Tibial nerve (tissue), 4 donors: ENCODE measurements around the gene BCAP29. TPM values are rescaled to one million over a fixed set of nuclear protein-coding genes. Genes with fewer than 3 reads are reported as not detected.

Experiments
- DNase-seq, 2 donors: peaks; one replicate each; pipeline ENCODE4 v3.0.0-alpha.2; 2019; ENCODE audit warnings: low spot score in 2 of 2
- H3K27ac ChIP-seq, 4 donors: fragments of 200-600 bp; sonication (generic) in 3 of 4; one replicate each; pipeline ENCODE4 v1.5.1; 2017 to 2019; ENCODE audit warnings: mild to moderate bottlenecking in 1 of 4
- H3K27me3 ChIP-seq, 2 donors: fragments of 200-600 bp; sonication (generic) in 1 of 2; one replicate each; pipeline versions ENCODE4 v1.5.1 to v1.6.0; 2017 to 2019
- H3K36me3 ChIP-seq, 3 donors: fragments of 200-600 bp; sonication (generic); one replicate each; pipeline ENCODE4 v1.5.1; 2018 to 2019
- H3K4me1 ChIP-seq, 4 donors: fragments of 200-600 bp; sonication (generic) in 3 of 4; one replicate each; pipeline ENCODE4 v1.5.1; 2017 to 2019
- H3K4me3 ChIP-seq, 4 donors: fragments of 200-600 bp; sonication (generic) in 3 of 4; one replicate each; pipeline ENCODE4 v1.5.1; 2017 to 2019; ENCODE audit warnings: mild to moderate bottlenecking in 1 of 4, moderate library complexity in 1 of 4
- H3K9me3 ChIP-seq, 4 donors: fragments of 200-600 bp; sonication (generic) in 3 of 4; one replicate each; pipeline ENCODE4 v1.5.1; 2017 to 2019
- CTCF ChIP-seq, 5 experiments: fragments of 200-600 bp in 3 of 5; fragments of 450-650 bp in 2 of 5; sonication (generic) in 3 of 5; IDR thresholded peaks; one replicate each; pipeline ENCODE4 v1.5.1; 2016 to 2019; ENCODE audit warnings: antibody characterized with exemption in 5 of 5, mild to moderate bottlenecking in 3 of 5, moderate library complexity in 2 of 5
- EP300 ChIP-seq, 2 donors: sonication (generic); formaldehyde crosslinking; IDR thresholded peaks; one replicate each; pipeline ENCODE4 v1.6.1; 2017; ENCODE audit warnings: antibody characterized with exemption in 2 of 2, mild to moderate bottlenecking in 1 of 2
- POLR2A ChIP-seq, 2 donors: fragments of 450-650 bp; IDR thresholded peaks; one replicate each; pipeline ENCODE4 v1.6.1; 2017; ENCODE audit warnings: antibody characterized with exemption in 2 of 2, mild to moderate bottlenecking in 2 of 2, moderate library complexity in 2 of 2
- WGBS, 2 donors: methylation state at CpG; one replicate each; pipeline ENCODE4 v1.1.5; 2018; 5-methylcytosine and 5-hydroxymethylcytosine counted together
- total RNA-seq, 4 donors: library from RNA; depleted of rRNA; stranded (reverse); fragments of >200 nt; gene quantifications; one replicate each; pipeline ENCODE4 v1.1.0, GENCODE V29; 2016

Gene BCAP29
- total RNA-seq, 4 donors from 2014 or later: 48.9 to 235 (median 121) TPM

GRCh38 chr7:107622894-107623293 lies 42.8 kb downstream of the BCAP29 start:
- Histone ChIP-seq H3K4me1 (no peaks in the 10 kb centered on the region), H3K4me3 (no peak overlapping the region), H3K36me3 (peaks cover 0 to 23% (median 0%) of the 10 kb centered on the region in 3 donors), H3K27ac (no peak overlapping the region), H3K27me3 (no peaks in the 10 kb centered on the region), H3K9me3 (no peaks in the 10 kb centered on the region)
- 77 to 91% methylated on average over 2 of the region's 2 CpGs for WGBS, 2 donors
- no peak for TF ChIP-seq POLR2A (IDR thresholded peaks at IDR 0.05)
- no peak for TF ChIP-seq EP300 (IDR thresholded peaks at IDR 0.05)
- TF ChIP-seq CTCF (IDR thresholded peaks at IDR 0.05): no peak
- no peak for DNase-seq

- Histone ChIP-seq H3K27me3 (no peaks in the 10 kb centered on the region), H3K4me3 (no peak overlapping the region), H3K27ac (no peak overlapping the region), H3K9me3 (no peaks in the 10 kb centered on the region), H3K4me1 (no peaks in the 10 kb centered on the region), H3K36me3 (peaks cover 0 to 24% (median 0%) of the 10 kb centered on the region in 3 donors)
- 95 to 97% methylated on average over 4 of the region's 4 CpGs for WGBS, 2 donors
- no peak for DNase-seq
- no peak for TF ChIP-seq CTCF (IDR thresholded peaks at IDR 0.05)
- TF ChIP-seq EP300 (IDR thresholded peaks at IDR 0.05): no peak
- TF ChIP-seq POLR2A (IDR thresholded peaks at IDR 0.05): no peak
These were observed 47.0 kb downstream of the BCAP29 start for GRCh38 chr7:107627002-107627401.

- TF ChIP-seq EP300 (IDR thresholded peaks at IDR 0.05): no peak
- TF ChIP-seq POLR2A (IDR thresholded peaks at IDR 0.05): no peak
- TF ChIP-seq CTCF (IDR thresholded peaks at IDR 0.05): no peak
- DNase-seq: no peak
- Histone ChIP-seq H3K4me3 (no peak overlapping the region), H3K27me3 (no peaks in the 10 kb centered on the region), H3K36me3 (peaks cover 0 to 19% (median 0%) of the 10 kb centered on the region in 3 donors), H3K4me1 (no peaks in the 10 kb centered on the region), H3K27ac (no peak overlapping the region), H3K9me3 (no peaks in the 10 kb centered on the region)
- WGBS, 2 donors: 85 to 89% methylated on average over 5 to 8 of the region's 8 CpGs
These were observed 48.5 kb downstream of the BCAP29 start for GRCh38 chr7:107628461-107629064.

GRCh38 chr7:107630342-107630741 lies 50.3 kb downstream of the BCAP29 start:
- Histone ChIP-seq H3K4me3 (no peak overlapping the region), H3K36me3 (peaks cover 0 to 19% (median 0%) of the 10 kb centered on the region in 3 donors), H3K27me3 (no peaks in the 10 kb centered on the region), H3K9me3 (no peaks in the 10 kb centered on the region), H3K4me1 (no peaks in the 10 kb centered on the region), H3K27ac (no peak overlapping the region)
- no peak for DNase-seq
- WGBS, 2 donors: 86 to 91% methylated on average over 8 of the region's 8 CpGs
- TF ChIP-seq POLR2A (IDR thresholded peaks at IDR 0.05) (no peak), CTCF (IDR thresholded peaks at IDR 0.05) (no peak), EP300 (IDR thresholded peaks at IDR 0.05) (no peak)

- TF ChIP-seq POLR2A (IDR thresholded peaks at IDR 0.05): no peak
- TF ChIP-seq EP300 (IDR thresholded peaks at IDR 0.05): no peak
- TF ChIP-seq CTCF (IDR thresholded peaks at IDR 0.05): no peak
- no peak for DNase-seq
- H3K27ac ChIP-seq: no peak overlapping the region
- no peaks in the 10 kb centered on the region for H3K4me1 ChIP-seq
- H3K27me3 ChIP-seq: no peaks in the 10 kb centered on the region
- 90 to 91% methylated on average over 10 to 12 of the region's 12 CpGs for WGBS, 2 donors
- no peaks in the 10 kb centered on the region for H3K9me3 ChIP-seq
- peaks cover 0 to 19% (median 0%) of the 10 kb centered on the region in 3 donors for H3K36me3 ChIP-seq
- no peak overlapping the region for H3K4me3 ChIP-seq
These were observed 51.8 kb downstream of the BCAP29 start for GRCh38 chr7:107631588-107632491.
